Mucosa of rectum (tissue), 2 donors: ENCODE data around the gene RHEB.

Experiments
- H3K27ac ChIP-seq, 2 donors: one replicate each; pipeline ENCODE4 v1.7.0; 2013; ENCODE audit warnings: inconsistent platforms in 2 of 2, low read depth in 2 of 2, low read length in 2 of 2
- H3K27me3 ChIP-seq, 2 donors: one replicate each; pipeline ENCODE4 v1.7.0; 2013; ENCODE audit warnings: low read length in 2 of 2; ENCODE audit not compliant: control insufficient read depth in 2 of 2, insufficient read depth in 2 of 2
- H3K36me3 ChIP-seq, 2 donors: one replicate each; pipeline ENCODE4 v1.7.0; 2013; ENCODE audit warnings: low read length in 2 of 2; ENCODE audit not compliant: control insufficient read depth in 2 of 2, insufficient read depth in 2 of 2
- H3K4me1 ChIP-seq, 2 donors: one replicate each; pipeline ENCODE4 v1.7.0; 2013; ENCODE audit warnings: low read length in 2 of 2, mild to moderate bottlenecking in 1 of 2; ENCODE audit not compliant: control insufficient read depth in 2 of 2, insufficient read depth in 2 of 2
- H3K4me3 ChIP-seq, 2 donors: one replicate each; pipeline ENCODE4 v1.7.0; 2013; ENCODE audit warnings: low read length in 2 of 2
- H3K9ac ChIP-seq, 2 donors: one replicate each; pipeline ENCODE4 v1.7.0; 2013; ENCODE audit warnings: low read length in 2 of 2, low read depth in 1 of 2, mild to moderate bottlenecking in 1 of 2
- H3K9me3 ChIP-seq, 2 donors: one replicate each; pipeline ENCODE4 v1.7.0; 2013; ENCODE audit warnings: low read length in 2 of 2; ENCODE audit not compliant: control insufficient read depth in 2 of 2
- donor health status: healthy.
- donor health status: Normal muscosa, but diverticular disease.

RHEB gene

DNA sequence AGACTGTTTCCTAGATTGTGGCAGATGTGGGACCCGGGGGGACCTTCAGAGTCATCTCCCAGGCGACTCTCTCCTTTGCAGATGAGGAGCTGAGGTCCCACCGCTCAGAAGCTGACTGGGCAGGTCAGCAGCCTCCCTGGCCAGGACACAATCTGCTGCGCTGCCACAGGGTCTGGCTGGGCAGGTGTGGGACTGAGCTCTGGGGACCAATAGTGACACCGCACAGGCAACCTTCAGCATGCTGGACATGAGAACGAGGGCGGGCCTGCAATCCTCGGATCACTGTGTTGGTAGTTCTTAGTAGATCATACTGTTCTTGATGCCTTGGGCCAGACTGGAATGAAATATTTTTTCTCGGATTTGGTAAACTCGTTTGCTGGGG is 59.2 kb downstream of the RHEB start:
- Histone ChIP-seq H3K9me3 (no peaks in the 10 kb centered on the region), H3K9ac (peak overlapping the region; percentile 53 to 56)

DNA sequence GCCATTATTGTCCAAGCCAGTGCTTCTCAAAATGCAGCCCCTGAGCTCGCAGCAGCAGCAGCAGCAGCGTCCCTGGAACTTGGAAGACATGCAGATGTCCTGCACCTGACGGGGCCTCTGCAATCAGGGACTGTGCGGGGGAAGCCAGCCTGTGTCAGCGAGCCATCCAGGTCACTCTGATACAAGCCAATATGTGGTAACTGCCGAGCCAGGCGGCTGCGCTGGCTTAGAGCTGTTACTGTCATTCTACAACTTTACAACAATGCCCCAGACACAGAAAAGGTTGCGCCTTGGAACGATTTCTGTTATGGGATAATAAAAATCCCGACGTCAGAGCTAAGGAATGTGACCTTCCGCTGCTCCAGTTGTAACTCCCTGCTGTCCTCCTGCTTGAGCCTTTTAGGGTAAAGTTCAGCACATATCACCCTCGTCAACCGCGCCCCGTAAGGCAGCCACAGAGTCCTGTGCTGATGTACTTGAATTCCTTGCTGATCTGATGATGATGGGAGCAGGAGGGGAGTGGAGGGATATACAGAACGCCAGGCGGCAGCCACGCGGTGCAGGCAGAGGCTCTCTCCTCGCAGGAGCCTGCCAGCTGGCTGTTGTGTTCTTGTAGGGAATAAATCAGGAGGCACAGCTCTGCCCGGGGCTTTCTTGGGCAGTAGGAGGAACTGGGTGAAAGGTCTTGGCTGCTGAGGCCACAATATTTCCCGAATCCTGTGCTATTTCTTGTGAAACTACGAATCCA is 59.8 kb downstream of the RHEB start:
- no peaks in the 10 kb centered on the region for H3K27me3 ChIP-seq
- H3K9ac ChIP-seq = peak overlapping the region; percentile 56 to 68
- peak overlapping the region; percentile 45 to 61 for H3K4me3 ChIP-seq
- H3K9me3 ChIP-seq = no peaks in the 10 kb centered on the region
- H3K27ac ChIP-seq = peak overlapping the region; percentile 80 to 85
- H3K36me3 ChIP-seq = no peaks in the 10 kb centered on the region
- peaks cover 20 to 28% of the 10 kb centered on the region in 2 donors for H3K4me1 ChIP-seq

More for the DNA sequence above, 59.2 kb downstream of the RHEB start:
- Histone ChIP-seq H3K27ac (peak overlapping the region; percentile 80 to 85), H3K4me1 (peaks cover 20 to 28% of the 10 kb centered on the region in 2 donors), H3K4me3 (peak overlapping the region; percentile 9 to 61), H3K27me3 (no peaks in the 10 kb centered on the region), H3K36me3 (peaks cover 4% of the 10 kb centered on the region in 2 donors)

DNA sequence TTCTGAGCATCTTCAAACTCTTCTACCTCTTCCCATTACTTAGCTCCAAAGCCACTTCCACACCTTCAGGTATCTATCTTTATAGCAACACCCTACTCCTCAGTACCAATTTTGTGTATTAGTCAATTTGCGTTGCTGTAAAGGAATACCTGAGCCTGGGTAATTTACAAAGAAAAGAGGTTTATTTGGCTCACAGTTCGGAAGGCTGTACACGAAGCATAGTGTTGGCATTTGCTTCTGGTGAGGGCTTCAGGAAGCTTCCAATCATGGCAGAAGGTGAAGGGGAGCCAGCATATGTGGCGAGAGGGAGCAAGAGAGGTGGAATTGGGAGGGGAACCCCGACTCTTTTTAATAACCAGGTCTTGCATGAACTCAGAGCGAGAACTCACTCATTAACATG is 62.2 kb downstream of the RHEB start:
- Histone ChIP-seq H3K9ac (no peak overlapping the region), H3K4me3 (no peak overlapping the region), H3K4me1 (peaks cover 20 to 28% of the 10 kb centered on the region in 2 donors), H3K27me3 (no peaks in the 10 kb centered on the region), H3K27ac (no peak overlapping the region), H3K36me3 (no peaks in the 10 kb centered on the region), H3K9me3 (no peaks in the 10 kb centered on the region)

DNA sequence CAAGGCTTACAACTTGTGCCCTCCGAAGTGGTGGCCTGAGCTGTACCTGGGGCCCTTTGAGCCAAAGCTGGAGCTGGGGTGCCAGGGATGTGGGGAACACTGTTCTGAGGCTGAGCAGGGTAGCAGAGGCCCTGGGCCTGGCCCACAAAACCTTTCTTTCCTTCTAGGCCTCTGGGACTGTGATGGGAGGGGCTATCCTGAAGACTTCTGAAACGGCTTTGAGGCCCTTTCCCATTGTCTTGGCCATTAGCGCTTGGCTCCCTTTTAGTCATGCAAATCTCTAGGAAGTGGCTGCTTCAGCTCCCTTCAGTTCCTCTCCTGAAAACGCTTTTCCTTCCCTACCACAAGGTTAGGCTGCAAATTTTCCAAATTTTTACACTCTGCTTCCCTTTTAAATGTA is 62.9 kb downstream of the RHEB start:
- no peak overlapping the region for H3K4me3 ChIP-seq
- H3K27ac ChIP-seq = no peak overlapping the region
- H3K36me3 ChIP-seq = no peaks in the 10 kb centered on the region
- no peaks in the 10 kb centered on the region for H3K27me3 ChIP-seq
- H3K4me1 ChIP-seq = peaks cover 20 to 24% of the 10 kb centered on the region in 2 donors
- H3K9me3 ChIP-seq = no peaks in the 10 kb centered on the region
- no peak overlapping the region for H3K9ac ChIP-seq

DNA sequence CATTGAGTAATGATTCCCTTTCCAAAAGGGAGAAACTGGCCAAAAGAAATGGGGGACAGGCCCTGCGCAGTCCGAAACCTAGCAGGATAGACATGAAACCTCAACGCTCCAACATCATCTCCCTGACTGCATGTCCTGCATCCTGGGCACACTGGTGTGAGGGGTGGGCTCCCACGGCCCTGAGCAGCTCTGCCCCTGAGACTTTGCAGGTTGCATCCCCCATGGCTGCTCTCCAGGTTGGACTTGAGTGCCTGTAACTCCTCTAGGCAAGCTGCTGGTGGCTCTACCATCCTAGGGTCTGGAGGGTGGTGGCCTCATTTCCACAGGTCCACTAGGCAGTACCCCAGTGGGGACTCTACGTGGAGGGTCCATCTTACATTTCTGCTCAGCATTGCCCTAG is 63.4 kb downstream of the RHEB start:
- no peak overlapping the region for H3K27ac ChIP-seq
- no peaks in the 10 kb centered on the region for H3K36me3 ChIP-seq
- peaks cover 20 to 23% of the 10 kb centered on the region in 2 donors for H3K4me1 ChIP-seq
- no peaks in the 10 kb centered on the region for H3K27me3 ChIP-seq
- no peaks in the 10 kb centered on the region for H3K9me3 ChIP-seq
- H3K4me3 ChIP-seq = no peak overlapping the region
- H3K9ac ChIP-seq = no peak overlapping the region

DNA sequence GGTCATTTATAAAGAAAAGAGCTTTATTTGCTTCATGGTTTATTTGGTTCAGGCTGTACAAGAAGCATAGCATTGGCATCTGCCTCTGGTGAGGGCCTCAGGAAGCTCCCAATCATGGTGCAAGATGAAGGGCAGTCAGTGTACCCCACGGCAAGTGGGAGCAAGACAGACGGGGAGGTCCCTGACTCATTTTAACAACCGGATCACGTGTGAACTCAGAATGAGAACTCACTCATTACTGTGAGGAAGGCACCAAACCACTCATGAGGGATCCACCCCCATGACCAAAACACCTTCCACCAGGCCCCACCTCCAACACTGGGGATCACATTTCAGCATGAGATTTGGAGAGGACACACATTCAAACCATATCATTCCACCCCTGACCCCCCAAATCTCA is 64.0 kb downstream of the RHEB start:
- H3K9me3 ChIP-seq = no peaks in the 10 kb centered on the region
- H3K4me1 ChIP-seq = peaks cover 18% of the 10 kb centered on the region in 2 donors
- no peaks in the 10 kb centered on the region for H3K27me3 ChIP-seq
- H3K36me3 ChIP-seq = no peaks in the 10 kb centered on the region
- no peak overlapping the region for H3K4me3 ChIP-seq
- no peak overlapping the region for H3K27ac ChIP-seq
- no peak overlapping the region for H3K9ac ChIP-seq

DNA sequence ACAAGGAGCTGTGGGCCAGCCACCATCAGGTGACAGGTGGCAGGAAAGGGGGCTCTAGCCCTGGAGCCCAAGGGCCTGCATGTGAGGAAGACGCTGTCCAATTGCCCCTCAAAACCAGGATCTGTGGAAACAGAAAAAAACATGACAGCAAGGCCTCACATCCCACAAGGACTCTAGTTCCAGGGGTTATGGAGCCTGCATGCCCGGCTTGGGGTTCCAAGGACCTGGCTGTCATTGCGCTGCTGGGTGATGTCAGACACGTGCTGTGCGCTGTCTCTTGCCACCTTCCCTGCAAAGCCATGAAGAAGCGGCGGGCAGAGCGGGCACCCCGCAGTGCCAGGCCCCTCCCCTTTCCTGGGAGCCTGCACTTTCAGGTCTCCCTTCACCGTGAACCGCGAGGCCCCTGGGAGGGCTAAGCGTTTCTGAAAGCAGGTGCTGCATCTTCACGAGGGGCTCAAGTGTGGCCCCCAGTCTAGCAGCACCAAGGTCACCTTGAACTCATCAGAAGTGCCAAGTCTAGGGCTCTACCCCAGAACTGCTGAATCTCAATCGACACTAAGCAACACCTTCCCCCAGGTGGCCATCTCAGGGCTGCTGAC is 64.7 kb downstream of the RHEB start:
- H3K4me1 ChIP-seq = peaks cover 11% of the 10 kb centered on the region in 2 donors
- no peaks in the 10 kb centered on the region for H3K9me3 ChIP-seq
- H3K4me3 ChIP-seq = no peak overlapping the region
- H3K36me3 ChIP-seq = no peaks in the 10 kb centered on the region
- no peak overlapping the region for H3K9ac ChIP-seq
- H3K27ac ChIP-seq = no peak overlapping the region
- H3K27me3 ChIP-seq = no peaks in the 10 kb centered on the region

DNA sequence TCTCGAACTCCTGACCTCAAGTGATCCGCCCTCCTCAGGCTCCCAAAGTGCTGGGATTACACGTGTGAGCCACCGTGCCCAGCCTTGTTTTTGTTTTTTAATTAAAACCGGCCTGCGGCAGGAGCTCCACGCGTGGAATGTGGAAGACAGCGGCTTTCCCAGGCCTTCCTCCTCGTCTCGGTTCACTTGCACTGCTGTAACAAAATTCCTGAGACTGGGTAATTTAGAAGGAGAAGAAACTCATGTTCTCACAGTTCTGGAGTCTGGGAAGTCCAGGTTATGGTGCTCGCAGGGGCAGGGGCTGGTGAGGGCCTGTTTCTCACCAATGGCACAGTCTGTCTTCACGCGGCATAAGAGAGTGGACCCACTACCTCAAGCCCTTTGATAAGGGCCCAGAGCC is 65.4 kb downstream of the RHEB start:
- Histone ChIP-seq H3K27me3 (no peaks in the 10 kb centered on the region), H3K4me3 (no peak overlapping the region), H3K27ac (no peak overlapping the region), H3K4me1 (peaks cover 4% of the 10 kb centered on the region in 2 donors), H3K9ac (no peak overlapping the region), H3K9me3 (no peaks in the 10 kb centered on the region), H3K36me3 (no peaks in the 10 kb centered on the region)

DNA sequence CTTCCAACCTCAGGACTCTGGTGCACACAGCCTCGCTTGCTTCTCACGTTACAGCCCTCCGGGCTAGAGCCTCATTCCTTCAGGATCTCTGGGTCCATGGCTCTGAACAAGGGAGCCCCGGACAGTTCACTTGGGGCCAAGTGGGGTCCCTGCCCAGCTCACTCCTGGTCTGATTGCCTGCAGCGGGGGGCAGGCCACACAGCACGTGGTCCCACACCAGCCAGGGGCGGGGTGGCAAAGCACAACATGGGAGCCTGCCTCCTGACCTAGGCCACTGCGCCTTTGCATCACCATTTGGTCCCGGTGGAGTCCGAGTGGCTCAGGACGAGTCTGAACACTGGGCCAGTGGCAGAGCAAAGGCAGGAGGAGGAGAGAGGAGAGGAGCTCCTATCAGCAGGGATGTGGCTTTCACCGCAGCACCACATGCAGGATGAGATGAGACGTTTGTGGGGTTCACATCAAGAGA is 66.3 kb downstream of the RHEB start:
- no peaks in the 10 kb centered on the region for H3K9me3 ChIP-seq
- H3K4me3 ChIP-seq = no peak overlapping the region
- H3K36me3 ChIP-seq = no peaks in the 10 kb centered on the region
- peaks cover 2 to 3% of the 10 kb centered on the region in 2 donors for H3K4me1 ChIP-seq
- no peak overlapping the region for H3K27ac ChIP-seq
- no peaks in the 10 kb centered on the region for H3K27me3 ChIP-seq
- H3K9ac ChIP-seq = no peak overlapping the region

DNA sequence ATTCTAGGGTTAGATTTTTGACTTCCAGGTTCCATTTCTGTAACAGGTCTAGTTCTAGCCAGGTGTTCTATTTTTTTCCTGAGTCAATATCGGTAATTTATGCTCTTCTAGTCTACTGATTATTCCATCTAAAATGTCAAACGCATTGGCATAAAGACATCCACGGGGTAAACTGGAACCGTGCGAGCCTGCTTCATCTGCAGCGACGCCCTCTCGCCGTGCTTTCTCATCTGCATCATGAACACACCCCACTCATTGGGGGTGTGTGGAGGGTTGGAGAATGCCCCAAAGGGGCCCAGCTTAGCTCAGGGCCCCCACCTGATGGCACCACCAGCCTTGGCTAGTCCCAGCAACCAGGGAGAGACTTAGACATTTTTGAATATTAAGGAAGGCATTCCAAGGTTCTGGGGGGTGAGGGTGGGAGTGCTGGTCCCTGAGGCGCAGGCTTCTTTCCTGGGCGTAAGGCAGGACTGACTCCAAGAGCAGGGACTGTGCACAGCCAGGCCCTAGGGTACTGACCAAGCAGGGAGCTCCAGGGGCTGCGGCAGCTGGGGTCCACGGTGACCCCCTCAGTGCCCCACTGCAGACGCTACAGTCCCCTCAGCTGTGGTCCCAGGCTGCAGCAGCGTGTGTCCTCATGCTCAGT is 66.9 kb downstream of the RHEB start:
- H3K9ac ChIP-seq = no peak overlapping the region
- H3K27me3 ChIP-seq = no peaks in the 10 kb centered on the region
- no peak overlapping the region for H3K27ac ChIP-seq
- peaks cover 4 to 6% of the 10 kb centered on the region in 2 donors for H3K4me1 ChIP-seq
- no peaks in the 10 kb centered on the region for H3K36me3 ChIP-seq
- no peak overlapping the region for H3K4me3 ChIP-seq
- no peaks in the 10 kb centered on the region for H3K9me3 ChIP-seq
